Ishikawa (cell line): ENCODE results near the gene GNG7.

ENCODE experiments used
- CEBPB ChIP-seq: IDR thresholded peaks from 2 replicates; pipeline ENCODE4 v1.6.1; 2012
- CREB1 ChIP-seq: IDR thresholded peaks from 2 replicates; pipeline ENCODE4 v1.6.1; 2012; ENCODE audit warnings: low read depth
- EGR1 ChIP-seq: IDR thresholded peaks from 2 replicates; pipeline ENCODE4 v1.6.1; 2012
- EP300 ChIP-seq: IDR thresholded peaks from 2 replicates; pipeline ENCODE4 v1.6.1; 2012; ENCODE audit warnings: borderline replicate concordance
- FOXM1 ChIP-seq: IDR thresholded peaks from 2 replicates; pipeline ENCODE4 v1.6.1; 2012; ENCODE audit warnings: low read depth, borderline replicate concordance
- NFIC ChIP-seq: IDR thresholded peaks from 2 replicates; pipeline ENCODE4 v1.6.1; 2012
- RAD21 ChIP-seq: IDR thresholded peaks from 2 replicates; pipeline ENCODE4 v1.6.1; 2012; ENCODE audit warnings: low read depth
- TAF1 ChIP-seq: IDR thresholded peaks from 2 replicates; pipeline ENCODE4 v1.6.1; 2012; ENCODE audit warnings: low read depth, mild to moderate bottlenecking
- TCF12 ChIP-seq: IDR thresholded peaks from 2 replicates; pipeline ENCODE4 v1.6.1; 2012; ENCODE audit warnings: low read depth
- TEAD4 ChIP-seq: IDR thresholded peaks from 2 replicates; pipeline ENCODE4 v1.6.1; 2012
- YY1 ChIP-seq: IDR thresholded peaks from 2 replicates; pipeline ENCODE4 v1.6.1; 2012; ENCODE audit warnings: low read depth
- ZBTB7A ChIP-seq: IDR thresholded peaks from 2 replicates; pipeline ENCODE4 v1.6.1; 2012; ENCODE audit warnings: low read depth
- TF ChIP-seq, protein P1 (sequence below): IDR thresholded peaks from 2 replicates; pipeline ENCODE4 v1.6.1; 2012; ENCODE audit warnings: low read depth, mild to moderate bottlenecking
- TF ChIP-seq, protein P2 (sequence below): IDR thresholded peaks from 2 replicates; pipeline ENCODE4 v1.6.1; 2012
- TF ChIP-seq, protein P3 (sequence below): IDR thresholded peaks from 2 replicates; pipeline ENCODE4 v1.6.1; 2012

The GNG7 gene

DNA sequence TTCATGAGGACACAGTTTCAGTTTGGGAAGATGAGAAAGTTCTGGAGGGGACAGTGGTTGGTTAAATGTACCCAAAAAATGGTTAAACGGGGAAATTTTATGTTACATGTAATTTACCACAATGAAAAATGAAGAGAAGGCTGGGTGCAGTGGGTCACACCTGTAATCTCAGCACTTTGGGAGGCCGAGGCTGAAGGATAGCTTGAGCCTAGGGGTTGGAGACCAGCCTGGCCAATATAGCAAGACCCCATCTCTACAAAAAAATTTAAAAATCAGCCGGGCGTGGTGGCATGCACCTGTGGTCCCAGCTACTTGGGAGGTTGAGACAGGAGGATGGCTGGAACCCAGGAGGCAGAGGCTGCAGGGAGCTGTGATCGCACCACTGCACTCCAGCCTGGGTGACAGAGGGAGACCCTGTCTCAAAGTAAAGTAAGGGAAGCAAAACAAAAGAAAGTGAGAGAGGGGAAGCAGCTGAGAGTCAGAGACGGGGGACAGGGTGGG lies 17.2 kb downstream of the GNG7 start:
- TF ChIP-seq FOXM1 (no peak), EP300 (no peak), TCF12 (no peak)

DNA sequence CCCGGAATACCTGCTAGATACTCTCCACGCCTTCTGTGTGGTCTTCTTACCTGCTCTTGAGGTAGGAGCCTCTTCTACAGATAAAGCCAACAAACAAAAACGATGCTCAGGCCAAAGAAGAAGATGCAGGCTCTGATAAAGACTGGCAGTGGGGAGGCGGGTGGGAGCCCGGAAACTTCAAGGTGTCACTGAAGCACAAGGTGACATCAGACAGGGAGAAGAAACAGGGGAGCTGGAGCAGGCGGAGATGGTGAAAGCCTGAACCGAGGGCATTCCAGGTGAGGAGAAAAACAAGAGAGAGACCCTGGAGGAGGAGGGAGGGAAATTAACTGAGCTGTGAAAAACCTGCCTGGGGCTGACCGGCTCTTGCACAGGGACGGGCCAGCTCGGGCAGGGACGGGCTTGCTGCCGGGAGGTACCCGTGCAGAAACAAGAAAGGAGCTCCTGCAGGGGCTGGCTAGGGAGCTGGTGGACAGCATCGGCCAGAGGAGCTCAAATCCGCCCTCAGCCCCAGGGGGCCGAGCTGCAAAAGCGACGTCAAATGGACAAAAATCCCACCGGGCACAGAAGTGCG lies 19.0 kb downstream of the GNG7 start:
- no peak for TF ChIP-seq EP300
- TF ChIP-seq, protein P1, sequence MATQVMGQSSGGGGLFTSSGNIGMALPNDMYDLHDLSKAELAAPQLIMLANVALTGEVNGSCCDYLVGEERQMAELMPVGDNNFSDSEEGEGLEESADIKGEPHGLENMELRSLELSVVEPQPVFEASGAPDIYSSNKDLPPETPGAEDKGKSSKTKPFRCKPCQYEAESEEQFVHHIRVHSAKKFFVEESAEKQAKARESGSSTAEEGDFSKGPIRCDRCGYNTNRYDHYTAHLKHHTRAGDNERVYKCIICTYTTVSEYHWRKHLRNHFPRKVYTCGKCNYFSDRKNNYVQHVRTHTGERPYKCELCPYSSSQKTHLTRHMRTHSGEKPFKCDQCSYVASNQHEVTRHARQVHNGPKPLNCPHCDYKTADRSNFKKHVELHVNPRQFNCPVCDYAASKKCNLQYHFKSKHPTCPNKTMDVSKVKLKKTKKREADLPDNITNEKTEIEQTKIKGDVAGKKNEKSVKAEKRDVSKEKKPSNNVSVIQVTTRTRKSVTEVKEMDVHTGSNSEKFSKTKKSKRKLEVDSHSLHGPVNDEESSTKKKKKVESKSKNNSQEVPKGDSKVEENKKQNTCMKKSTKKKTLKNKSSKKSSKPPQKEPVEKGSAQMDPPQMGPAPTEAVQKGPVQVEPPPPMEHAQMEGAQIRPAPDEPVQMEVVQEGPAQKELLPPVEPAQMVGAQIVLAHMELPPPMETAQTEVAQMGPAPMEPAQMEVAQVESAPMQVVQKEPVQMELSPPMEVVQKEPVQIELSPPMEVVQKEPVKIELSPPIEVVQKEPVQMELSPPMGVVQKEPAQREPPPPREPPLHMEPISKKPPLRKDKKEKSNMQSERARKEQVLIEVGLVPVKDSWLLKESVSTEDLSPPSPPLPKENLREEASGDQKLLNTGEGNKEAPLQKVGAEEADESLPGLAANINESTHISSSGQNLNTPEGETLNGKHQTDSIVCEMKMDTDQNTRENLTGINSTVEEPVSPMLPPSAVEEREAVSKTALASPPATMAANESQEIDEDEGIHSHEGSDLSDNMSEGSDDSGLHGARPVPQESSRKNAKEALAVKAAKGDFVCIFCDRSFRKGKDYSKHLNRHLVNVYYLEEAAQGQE: no peak
- TF ChIP-seq NFIC: no peak
- no peak for TF ChIP-seq TEAD4

DNA sequence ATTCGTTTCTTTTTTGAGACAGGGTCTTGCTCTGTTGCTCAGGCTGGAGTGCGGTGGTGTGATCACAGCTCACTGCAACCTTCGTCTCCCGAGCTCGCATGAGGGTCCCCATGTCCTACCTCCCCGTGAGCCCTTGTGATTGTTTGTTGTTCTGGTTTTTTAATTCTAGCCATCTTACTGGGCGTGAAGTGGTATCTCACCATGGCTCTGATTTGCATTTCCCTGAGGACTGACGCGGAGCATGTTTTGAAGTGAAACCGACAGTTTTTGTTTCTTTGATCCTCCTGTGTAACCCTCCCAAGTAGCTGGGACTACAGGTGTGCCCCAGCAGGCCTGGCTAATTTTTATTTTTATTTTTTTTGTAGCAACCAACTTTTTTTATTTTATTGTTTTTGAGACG lies 21.7 kb downstream of the GNG7 start:
- TF ChIP-seq NFIC (no peak), TEAD4 (no peak), TCF12 (no peak), RAD21 (no peak), YY1 (no peak), CEBPB (no peak)

DNA sequence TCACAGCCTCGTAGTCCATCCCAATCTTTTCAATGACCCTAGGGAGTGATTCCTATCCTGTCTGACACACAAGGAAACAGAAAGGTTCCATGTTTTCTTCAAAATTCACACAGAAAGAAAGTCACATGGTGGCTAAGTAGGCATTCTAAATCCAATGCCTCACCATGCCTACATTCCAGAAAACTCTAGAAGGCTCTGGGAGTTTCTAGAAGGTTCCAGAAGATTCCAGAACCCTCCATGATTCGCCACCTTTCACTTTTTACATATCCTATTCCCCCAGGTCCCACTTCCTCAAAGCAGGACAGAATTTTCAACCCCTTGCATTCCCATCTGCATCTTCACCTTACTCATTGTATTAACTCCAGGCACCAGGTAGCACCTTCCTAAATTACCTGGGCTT lies 23.1 kb downstream of the GNG7 start:
- no peak for TF ChIP-seq RAD21
- TF ChIP-seq CREB1: no peak
- no peak for TF ChIP-seq EP300
- TF ChIP-seq TAF1: no peak
- TF ChIP-seq NFIC: no peak

DNA sequence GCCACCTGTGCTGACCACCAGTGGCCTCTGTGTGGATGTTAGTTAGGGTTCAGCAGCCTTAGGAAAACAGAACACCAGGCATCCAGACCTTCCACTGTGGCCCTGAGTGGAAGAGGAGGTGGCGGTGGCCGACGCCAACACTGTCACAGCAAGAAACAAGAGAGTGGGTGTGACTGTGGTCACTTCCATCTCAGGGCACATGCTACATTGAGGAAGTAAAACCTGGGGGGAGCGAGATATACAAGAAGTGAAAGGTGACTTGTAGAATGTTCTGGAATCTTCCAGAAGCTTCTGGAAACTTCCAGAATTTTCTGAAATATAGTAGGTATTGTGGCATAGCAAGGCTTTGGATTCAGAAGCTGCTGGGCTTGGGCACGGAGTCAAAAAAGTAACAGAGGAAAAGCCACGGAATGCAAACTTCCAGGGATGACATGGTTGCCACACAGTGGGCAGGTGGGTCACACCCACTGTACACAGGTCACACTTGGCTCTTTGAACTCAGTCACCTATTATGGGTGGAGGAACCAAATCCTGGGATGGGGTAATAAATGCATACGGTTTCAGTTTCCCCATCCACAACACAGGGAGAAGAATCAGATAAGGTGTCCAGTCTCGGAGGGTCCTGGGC lies 24.3 kb downstream of the GNG7 start:
- TF ChIP-seq, protein P2, sequence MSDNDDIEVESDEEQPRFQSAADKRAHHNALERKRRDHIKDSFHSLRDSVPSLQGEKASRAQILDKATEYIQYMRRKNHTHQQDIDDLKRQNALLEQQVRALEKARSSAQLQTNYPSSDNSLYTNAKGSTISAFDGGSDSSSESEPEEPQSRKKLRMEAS: no peak
- no peak for TF ChIP-seq RAD21
- no peak for TF ChIP-seq ZBTB7A
- TF ChIP-seq TAF1: no peak
- no peak for TF ChIP-seq EP300
- TF ChIP-seq FOXM1: no peak
- TF ChIP-seq EGR1: no peak
- TF ChIP-seq NFIC: no peak
- no peak for TF ChIP-seq TCF12
- TF ChIP-seq TEAD4: no peak
- no peak for TF ChIP-seq CEBPB
- TF ChIP-seq YY1: no peak
- TF ChIP-seq, protein P3, sequence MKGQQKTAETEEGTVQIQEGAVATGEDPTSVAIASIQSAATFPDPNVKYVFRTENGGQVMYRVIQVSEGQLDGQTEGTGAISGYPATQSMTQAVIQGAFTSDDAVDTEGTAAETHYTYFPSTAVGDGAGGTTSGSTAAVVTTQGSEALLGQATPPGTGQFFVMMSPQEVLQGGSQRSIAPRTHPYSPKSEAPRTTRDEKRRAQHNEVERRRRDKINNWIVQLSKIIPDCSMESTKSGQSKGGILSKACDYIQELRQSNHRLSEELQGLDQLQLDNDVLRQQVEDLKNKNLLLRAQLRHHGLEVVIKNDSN: no peak
- TF ChIP-seq CREB1: no peak
- TF ChIP-seq, protein P1: no peak

DNA sequence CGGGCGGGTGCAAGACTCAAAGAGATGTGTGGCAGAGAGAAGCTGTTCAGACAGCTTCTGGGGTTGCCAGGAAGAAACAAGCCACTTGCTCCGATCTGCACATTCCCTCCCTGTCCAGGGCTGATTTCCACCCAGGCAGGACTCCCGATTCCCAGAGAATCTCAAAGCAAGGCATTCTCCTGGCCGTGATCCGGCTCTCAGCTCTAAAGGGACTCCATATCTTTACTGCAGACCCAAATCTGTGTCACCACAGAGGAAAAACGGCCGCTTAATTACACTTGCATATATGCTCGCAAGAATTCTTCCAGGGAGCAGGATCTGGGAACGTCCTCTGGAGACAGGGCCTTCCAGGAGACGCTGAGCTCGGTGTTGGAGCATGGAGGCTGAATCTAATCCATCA lies 25.7 kb downstream of the GNG7 start:
- TF ChIP-seq, protein P1: no peak
